IPS-20b (cell line): ENCODE measurements around the gene SORL1-AS1.

Experiments used
- H3K27ac ChIP-seq: one replicate; pipeline ENCODE4 v1.5.1; 2013; ENCODE audit warnings: low read length
- H3K27me3 ChIP-seq: 2 replicates; pipeline ENCODE4 v1.6.1; 2013; ENCODE audit warnings: mild to moderate bottlenecking, low read length, inconsistent platforms; ENCODE audit not compliant: insufficient read depth
- H3K36me3 ChIP-seq: 2 replicates; pipeline ENCODE4 v1.6.1; 2013; ENCODE audit warnings: low read depth, mild to moderate bottlenecking, inconsistent platforms, low read length, moderate library complexity; ENCODE audit not compliant: insufficient read depth
- H3K4me1 ChIP-seq: 2 replicates; pipeline ENCODE4 v1.6.1; 2013; ENCODE audit warnings: mild to moderate bottlenecking, control low read depth, inconsistent platforms, low read length, moderate library complexity; ENCODE audit not compliant: insufficient read depth
- H3K4me3 ChIP-seq: 2 replicates; pipeline ENCODE4 v1.5.1; 2013; ENCODE audit warnings: mild to moderate bottlenecking, low read length, inconsistent platforms
- H3K9ac ChIP-seq: 2 replicates; pipeline ENCODE4 v1.6.1; 2013; ENCODE audit warnings: low read depth, mild to moderate bottlenecking, inconsistent platforms, low read length, moderate library complexity
- H3K9me3 ChIP-seq: 2 replicates; pipeline ENCODE4 v1.6.1; 2013; ENCODE audit warnings: mild to moderate bottlenecking, low read depth, low read length, inconsistent platforms; ENCODE audit not compliant: insufficient read depth

The SORL1-AS1 gene

DNA sequence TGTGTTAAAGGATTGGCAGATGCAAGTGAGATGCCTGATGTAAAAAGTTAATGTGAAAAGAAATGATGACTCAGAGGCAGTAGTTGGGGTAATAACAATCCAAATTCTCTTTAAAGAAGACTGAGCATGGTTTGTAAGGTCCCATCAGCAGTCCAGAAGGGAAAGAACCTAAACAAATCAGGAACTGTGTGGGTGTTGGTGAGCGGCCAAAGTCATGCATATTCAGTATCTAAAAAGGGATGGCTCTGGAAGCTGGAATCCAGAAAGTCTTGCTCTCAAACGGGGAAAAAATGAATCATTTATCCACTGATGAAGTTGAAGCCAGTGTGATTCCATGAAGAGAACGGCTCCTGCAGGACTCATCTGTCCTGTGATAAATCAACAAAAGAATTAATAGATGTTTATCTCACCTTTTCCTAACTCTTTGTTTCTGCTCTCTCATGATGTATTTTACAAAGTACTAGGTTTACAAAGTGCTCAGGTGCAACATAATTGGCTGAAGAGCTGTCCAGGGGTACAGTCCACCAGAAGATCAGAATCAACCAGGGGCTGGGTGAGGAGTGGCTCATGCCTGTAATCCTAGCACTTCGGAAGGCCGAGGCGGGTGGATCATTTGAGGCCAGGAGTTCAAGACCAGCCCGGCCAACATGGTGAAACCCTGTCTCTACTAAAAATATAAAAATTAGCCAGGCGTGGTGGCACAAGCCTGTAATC lies 20.5 kb upstream of the SORL1-AS1 start:
- Histone ChIP-seq H3K9ac (no peak overlapping the region), H3K4me1 (peaks cover 8% of the 10 kb centered on the region; the same call in 1 of the 2 replicates), H3K27ac (no peak overlapping the region), H3K27me3 (no peaks in the 10 kb centered on the region), H3K4me3 (no peak overlapping the region), H3K9me3 (no peaks in the 10 kb centered on the region), H3K36me3 (peaks cover 41% of the 10 kb centered on the region)

DNA sequence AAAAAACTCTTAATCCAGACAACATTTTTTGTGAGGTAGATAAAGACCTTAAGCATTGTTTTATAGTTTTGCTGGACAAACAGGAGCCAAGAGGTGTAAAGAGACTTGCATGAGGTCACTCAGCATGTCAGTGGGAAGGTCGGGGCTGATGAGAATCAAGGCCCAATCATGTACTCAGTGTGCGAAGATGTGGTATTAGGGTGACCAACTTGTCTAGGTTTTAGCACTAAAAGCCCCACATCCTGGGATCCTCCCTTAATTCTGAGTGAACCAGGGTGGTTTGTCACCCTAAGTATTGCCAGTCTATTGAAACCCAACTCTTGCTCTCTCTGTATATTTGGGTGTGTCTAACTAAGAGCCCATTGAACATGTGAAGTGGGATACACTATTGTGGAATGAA lies 19.5 kb upstream of the SORL1-AS1 start:
- Histone ChIP-seq H3K4me1 (peaks cover 13% of the 10 kb centered on the region), H3K36me3 (peaks cover 38% of the 10 kb centered on the region), H3K9me3 (no peaks in the 10 kb centered on the region), H3K9ac (no peak overlapping the region), H3K27me3 (no peaks in the 10 kb centered on the region), H3K27ac (no peak overlapping the region), H3K4me3 (no peak overlapping the region)

DNA sequence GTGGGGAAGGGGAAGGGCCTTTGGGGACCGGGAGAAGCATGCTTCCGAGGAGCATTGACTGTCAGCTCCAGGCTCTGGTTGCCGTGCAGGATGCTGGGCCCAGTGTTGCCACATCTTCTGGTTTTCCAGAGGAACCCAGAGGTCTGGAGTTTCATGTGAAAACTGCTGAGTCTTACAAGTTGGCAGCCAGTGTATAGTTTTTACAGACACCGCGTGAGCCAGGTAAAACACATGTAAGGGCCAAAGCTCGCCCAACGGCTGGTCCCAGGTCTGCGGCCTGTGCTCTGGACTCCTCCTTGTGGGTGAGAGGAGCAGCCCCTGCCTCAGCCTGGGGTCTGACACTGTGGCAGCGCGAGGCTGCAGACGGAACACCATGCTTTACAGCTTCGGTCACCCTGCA lies 18.4 kb upstream of the SORL1-AS1 start:
- H3K4me1 ChIP-seq = peaks cover 19% of the 10 kb centered on the region
- no peak overlapping the region for H3K4me3 ChIP-seq
- peaks cover 38% of the 10 kb centered on the region for H3K36me3 ChIP-seq
- H3K27me3 ChIP-seq = no peaks in the 10 kb centered on the region
- no peaks in the 10 kb centered on the region for H3K9me3 ChIP-seq
- H3K9ac ChIP-seq = no peak overlapping the region
- H3K27ac ChIP-seq = no peak overlapping the region

DNA sequence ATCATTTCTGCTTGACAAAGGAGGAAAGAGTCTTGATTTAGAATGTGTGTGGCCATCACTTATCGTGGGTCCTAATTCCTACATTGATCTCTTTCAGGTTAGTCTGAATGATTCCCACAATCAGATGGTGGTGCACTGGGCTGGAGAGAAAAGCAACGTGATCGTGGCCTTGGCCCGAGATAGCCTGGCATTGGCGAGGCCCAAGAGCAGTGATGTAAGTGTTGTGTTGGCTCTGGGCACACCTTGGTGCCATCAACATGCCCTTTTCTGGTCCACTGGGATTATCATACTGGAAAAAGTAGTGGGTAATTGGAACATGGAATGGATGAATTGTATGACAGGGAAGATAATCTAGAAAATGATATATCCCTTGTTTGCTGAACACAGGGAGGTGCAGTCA lies 17.1 kb upstream of the SORL1-AS1 start:
- Histone ChIP-seq H3K27ac (no peak overlapping the region), H3K4me1 (peaks cover 28% of the 10 kb centered on the region), H3K27me3 (no peaks in the 10 kb centered on the region), H3K36me3 (peaks cover 29% of the 10 kb centered on the region), H3K4me3 (no peak overlapping the region), H3K9me3 (no peaks in the 10 kb centered on the region), H3K9ac (no peak overlapping the region)

DNA sequence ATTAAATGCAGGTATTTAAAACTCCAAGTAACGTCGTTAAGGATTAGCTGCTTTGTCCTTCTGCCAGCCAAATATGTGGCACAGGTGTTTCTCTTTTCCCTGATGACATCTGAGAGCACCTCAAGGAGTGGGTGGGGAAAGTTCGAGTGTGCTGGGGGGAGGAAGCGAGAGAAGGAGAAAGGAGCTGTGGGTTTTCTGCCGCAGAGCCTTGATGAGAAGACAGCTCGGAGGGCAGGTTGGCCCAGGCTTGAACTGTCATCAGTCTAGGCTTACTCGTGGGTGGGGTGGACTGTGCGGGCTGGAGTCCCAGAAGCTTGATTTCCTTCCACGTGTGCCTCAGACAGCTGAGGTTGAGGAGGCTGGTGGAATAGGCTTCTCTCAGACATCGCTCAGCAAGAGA lies 15.2 kb upstream of the SORL1-AS1 start:
- Histone ChIP-seq H3K27me3 (no peaks in the 10 kb centered on the region), H3K27ac (no peak overlapping the region), H3K9ac (no peak overlapping the region), H3K4me3 (peak overlapping the region; percentile 0; the same call in 1 of the 2 replicates), H3K9me3 (no peaks in the 10 kb centered on the region), H3K36me3 (peaks cover 29% of the 10 kb centered on the region), H3K4me1 (peaks cover 42% of the 10 kb centered on the region)

DNA sequence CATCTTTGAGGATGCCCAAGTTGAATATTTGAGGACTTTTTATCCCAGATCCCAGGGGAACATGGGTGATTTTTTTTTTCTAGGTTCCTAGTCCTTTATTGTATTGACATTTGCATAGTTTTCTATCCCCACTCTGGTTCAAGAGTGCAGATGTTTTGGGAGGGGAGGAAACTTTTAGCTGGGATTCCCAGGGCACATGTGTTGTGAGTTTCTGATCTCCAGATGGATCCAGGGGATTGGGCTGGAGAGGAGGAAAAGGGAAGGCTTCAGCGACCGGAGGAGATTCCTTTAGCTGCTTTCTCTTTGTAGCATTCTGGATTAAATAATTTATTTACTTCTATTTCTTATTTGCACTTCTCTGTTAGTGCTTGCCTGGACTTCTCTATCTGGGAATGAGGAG lies 14.7 kb upstream of the SORL1-AS1 start:
- peak overlapping the region; percentile 56 for H3K27ac ChIP-seq
- H3K4me3 ChIP-seq = peak overlapping the region; percentile 0; the same call in 1 of the 2 replicates
- H3K4me1 ChIP-seq = peaks cover 42% of the 10 kb centered on the region
- peaks cover 29% of the 10 kb centered on the region for H3K36me3 ChIP-seq
- H3K9me3 ChIP-seq = no peaks in the 10 kb centered on the region
- H3K9ac ChIP-seq = peak overlapping the region; percentile 18; the same call in 1 of the 2 replicates
- H3K27me3 ChIP-seq = no peaks in the 10 kb centered on the region

DNA sequence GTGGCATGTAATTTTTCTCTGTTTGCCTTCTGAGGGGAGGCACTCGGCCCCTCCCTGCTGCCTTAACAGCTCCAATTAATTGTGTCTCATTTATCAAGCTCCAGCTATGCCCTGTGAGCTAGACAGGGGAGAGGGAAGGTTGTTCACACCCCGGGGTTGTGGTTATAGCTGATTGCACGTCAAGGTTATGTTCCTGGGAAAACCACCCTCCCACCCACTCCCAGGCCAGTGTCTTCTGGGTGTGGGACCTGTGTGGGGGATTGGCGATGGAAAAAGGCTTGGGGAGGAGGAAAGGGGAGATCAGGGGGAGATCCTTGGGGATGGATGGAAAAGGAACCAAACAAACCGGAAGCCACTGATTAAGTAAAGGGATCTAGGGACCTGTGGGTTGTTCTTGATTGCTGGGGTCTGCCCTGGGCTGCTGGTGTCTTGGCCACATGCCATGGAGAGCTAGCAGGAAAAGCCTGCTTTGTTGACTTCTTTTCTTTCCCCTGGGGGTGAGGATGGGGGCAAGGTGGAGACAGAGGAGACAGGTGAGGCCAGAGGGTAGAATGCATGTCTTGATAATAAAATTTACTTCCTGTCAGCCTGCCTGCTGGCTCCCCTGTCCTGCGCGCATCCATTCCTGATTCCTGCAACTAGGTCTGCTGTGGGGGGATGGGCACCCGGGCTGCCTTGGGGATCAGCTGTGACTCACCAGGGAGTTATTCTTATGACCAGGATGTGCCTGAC lies 13.5 kb upstream of the SORL1-AS1 start:
- Histone ChIP-seq H3K4me1 (peaks cover 42% of the 10 kb centered on the region), H3K27ac (peak overlapping the region; percentile 77), H3K9ac (peak overlapping the region; percentile 49; the same call in 1 of the 2 replicates), H3K4me3 (peak overlapping the region; percentile 7; the same call in 1 of the 2 replicates), H3K27me3 (no peaks in the 10 kb centered on the region), H3K36me3 (peaks cover 17% of the 10 kb centered on the region), H3K9me3 (no peaks in the 10 kb centered on the region)

DNA sequence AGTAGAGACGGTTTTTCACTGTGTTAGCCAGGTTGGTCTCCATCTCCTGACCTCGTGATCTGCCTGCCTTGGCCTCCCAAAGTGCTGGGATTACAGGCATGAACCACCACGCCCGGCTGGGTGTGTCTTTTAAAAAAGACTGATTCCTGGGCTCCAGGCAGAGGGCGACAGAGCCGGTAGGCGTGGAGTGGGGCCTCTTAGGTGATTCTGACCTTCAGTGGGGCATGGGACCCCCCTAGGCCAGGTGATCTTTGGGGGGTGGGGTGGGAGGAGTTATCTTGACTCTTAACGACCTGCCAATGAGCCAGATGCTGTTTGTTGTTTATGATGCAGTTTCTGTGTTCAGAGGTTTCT lies 12.9 kb upstream of the SORL1-AS1 start:
- H3K27me3 ChIP-seq = no peaks in the 10 kb centered on the region
- H3K4me1 ChIP-seq = peaks cover 42% of the 10 kb centered on the region
- H3K36me3 ChIP-seq = peaks cover 12% of the 10 kb centered on the region
- peak overlapping the region; percentile 49; the same call in 1 of the 2 replicates for H3K9ac ChIP-seq
- H3K9me3 ChIP-seq = no peaks in the 10 kb centered on the region
- no peak overlapping the region for H3K4me3 ChIP-seq
- peak overlapping the region; percentile 77 for H3K27ac ChIP-seq

DNA sequence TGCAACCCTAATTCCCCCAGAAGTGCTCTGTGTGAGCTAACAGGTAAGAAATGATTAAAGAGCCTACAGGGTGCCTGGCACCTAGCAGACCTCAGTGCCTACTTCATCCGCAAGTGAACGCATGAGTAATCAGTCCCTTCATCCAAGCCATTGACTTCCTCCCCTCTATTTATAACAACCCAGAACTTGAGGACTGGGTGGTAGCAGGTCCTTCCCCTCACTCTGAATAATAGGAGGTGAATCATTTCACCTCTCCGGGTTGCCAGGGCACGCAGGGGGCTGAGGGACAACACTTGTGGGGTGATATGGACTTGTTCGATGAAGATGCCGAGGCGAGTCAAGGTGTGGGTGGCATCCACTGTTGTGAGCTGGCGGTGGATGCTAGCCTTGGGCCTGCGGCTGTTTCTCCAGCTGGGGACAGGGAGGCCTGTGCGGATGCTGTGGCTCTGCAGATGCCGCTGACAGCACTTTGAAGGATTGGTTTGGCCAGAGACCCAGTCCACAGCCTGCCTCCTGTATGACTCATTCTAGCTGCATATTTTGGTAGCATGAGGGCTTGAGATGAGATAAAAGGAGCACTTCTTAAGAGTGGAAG lies 11.7 kb upstream of the SORL1-AS1 start:
- Histone ChIP-seq H3K36me3 (no peaks in the 10 kb centered on the region), H3K9ac (no peak overlapping the region), H3K27ac (no peak overlapping the region), H3K27me3 (no peaks in the 10 kb centered on the region), H3K9me3 (no peaks in the 10 kb centered on the region), H3K4me3 (no peak overlapping the region), H3K4me1 (peaks cover 42% of the 10 kb centered on the region)

DNA sequence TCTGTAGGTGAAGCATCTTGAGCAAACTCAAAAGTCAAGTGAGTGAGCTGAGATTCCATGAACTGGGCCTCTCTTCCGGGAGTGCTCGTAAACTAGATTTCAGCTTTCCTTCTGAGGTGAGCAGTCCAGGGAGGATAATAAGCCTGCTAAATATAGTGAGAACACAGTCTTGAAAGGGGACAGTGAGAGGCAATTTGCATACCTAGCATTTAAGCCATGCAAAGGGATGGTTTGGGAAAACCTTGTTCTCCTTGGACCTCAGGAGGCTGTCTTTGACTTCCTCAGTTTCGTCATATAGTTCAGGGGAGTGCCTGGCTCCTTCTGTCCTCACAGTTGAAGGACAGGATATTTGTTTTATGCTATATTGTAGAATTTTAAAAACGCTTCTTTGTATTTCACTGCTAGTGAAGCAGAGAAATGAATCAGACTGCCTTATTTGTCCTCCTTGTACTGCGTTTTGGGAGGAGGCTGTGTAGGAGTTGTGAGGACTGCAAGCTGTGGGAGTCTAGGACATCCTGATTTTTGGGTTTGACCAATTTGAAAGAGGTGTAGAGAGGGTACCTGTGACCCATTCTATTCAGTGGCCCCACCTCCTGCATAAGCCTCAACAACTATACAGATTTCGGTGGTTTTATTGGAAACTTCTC lies 11.0 kb upstream of the SORL1-AS1 start:
- Histone ChIP-seq H3K4me3 (no peak overlapping the region), H3K4me1 (peaks cover 40% of the 10 kb centered on the region), H3K27me3 (no peaks in the 10 kb centered on the region), H3K9me3 (no peaks in the 10 kb centered on the region), H3K9ac (no peak overlapping the region), H3K27ac (no peak overlapping the region), H3K36me3 (peaks cover 2% of the 10 kb centered on the region; the same call in 1 of the 2 replicates)

DNA sequence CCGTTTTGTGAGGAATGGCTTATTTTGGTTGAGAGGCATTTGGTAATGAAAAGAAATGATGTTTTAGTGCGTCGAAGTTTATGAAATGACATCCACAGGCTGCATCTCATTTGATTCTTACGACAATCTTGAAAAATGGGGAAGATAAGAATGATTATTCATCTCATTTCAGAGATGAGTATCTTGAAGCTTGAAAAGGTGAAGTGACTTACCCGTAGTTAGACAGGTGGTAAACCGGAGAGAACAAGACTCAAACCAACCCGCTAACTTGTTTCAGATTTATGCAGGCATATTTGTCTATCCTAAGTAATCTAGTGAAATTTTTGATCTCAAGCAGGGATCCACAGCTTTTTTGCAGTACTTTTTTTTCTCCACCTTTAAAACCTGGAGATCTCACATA lies 9.1 kb upstream of the SORL1-AS1 start:
- Histone ChIP-seq H3K9me3 (no peaks in the 10 kb centered on the region), H3K4me1 (peaks cover 42% of the 10 kb centered on the region), H3K4me3 (no peak overlapping the region), H3K27ac (no peak overlapping the region), H3K9ac (no peak overlapping the region), H3K27me3 (no peaks in the 10 kb centered on the region), H3K36me3 (peaks cover 6% of the 10 kb centered on the region; the same call in 1 of the 2 replicates)
